NOMO-1 (cell line): ENCODE results near the gene P2RY2.

Experiments
- DNase-seq, 2 experiments: peaks; one replicate each; lab custom pipeline; 2025; ENCODE audit not compliant: unreplicated experiment in 2 of 2; lab: John Stamatoyannopoulos, UW

Gene P2RY2

DNA sequence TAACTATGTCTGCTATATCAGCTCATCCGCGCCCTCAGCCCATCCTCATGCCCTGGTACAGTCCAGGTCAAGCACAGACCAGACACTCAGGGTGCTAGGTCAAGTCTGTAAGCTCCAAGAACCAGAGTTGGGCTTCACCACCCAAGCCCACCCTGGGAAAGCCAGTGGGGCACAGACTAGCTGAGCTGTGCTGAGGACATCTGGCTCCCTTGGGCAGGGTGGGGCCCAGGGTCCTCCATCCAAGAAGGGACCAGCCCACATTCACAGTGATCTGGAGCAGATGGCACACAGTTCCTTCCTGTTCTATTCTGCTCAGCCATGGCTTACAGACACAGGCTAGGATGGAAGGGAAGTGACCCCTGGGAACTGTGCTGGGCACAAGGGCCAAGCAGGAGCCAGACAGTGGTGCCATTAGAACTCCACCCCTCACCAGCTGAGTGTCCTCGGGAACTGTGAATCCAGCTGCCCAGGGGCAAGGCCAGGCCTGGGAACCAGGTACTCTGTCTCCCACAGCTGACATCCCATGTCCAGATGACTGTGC, 63.2 kb downstream of the P2RY2 start:
- no peak for DNase-seq

GRCh38 chr11:73281796-73282660, 63.9 kb downstream of the P2RY2 start:
- DNase-seq: no peak

GRCh38 chr11:73283276-73284000, 65.4 kb downstream of the P2RY2 start:
- DNase-seq: no peak

DNA sequence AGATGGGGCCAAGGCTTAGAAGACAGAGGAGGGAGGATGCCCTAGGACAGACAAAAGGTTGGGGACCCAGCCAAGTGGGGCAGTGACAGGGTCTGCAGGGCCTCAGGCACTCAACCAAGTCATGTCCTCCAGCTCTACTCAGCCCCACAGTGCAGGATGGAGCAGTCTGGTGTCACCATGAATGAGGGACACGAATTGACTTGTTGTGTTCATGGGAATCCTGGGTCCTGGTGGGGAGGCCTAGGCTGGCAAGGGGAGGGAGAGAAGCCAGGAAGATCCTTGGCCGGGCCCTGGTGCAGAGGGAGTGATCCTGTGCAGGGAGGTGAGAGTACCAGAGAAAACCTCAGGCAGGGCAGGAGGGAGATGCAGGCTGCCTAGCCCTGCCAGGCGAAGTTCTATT, 66.0 kb downstream of the P2RY2 start:
- DNase-seq: no peak

GRCh38 chr11:73285721-73286120, 67.6 kb downstream of the P2RY2 start:
- no peak for DNase-seq
